ENCODE data around the gene SEMA3A.

SEMA3A gene

DNA sequence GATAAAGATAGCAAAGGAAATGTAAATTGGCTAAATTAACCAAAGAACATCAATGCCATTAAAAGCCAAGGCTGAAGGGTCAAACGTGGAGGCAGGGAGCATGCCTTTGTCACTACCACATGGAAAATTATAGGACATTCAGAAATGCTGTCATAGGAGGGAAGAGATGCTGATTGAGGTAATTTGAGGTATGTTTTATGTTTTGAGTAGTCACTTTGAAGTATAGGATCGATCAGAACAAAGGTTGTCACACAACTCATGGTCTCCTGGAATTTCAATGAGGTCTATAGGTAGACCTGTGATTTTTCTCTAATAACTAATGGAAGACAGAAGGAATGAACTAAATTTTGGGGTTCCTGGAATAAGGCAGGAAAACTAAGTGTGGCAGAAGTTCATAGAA, 149.8 kb downstream of the SEMA3A start:
- H3K79me2 ChIP-seq (ENCODE audit: insufficient read depth, low read length) = no peaks in the 10 kb centered on the region
- H3K36me3 ChIP-seq (ENCODE audit: low read length) = no peaks in the 10 kb centered on the region
- H3K9me3 ChIP-seq (ENCODE audit: insufficient read depth, low read length) = no peaks in the 10 kb centered on the region
- H3K4me3 ChIP-seq (ENCODE audit: insufficient read depth, low read length, poor library complexity, severe bottlenecking) = no peak overlapping the region
- no peak overlapping the region for H2AFZ ChIP-seq (ENCODE audit: low read depth, low read length, severe bottlenecking)
- TF ChIP-seq, protein P1, sequence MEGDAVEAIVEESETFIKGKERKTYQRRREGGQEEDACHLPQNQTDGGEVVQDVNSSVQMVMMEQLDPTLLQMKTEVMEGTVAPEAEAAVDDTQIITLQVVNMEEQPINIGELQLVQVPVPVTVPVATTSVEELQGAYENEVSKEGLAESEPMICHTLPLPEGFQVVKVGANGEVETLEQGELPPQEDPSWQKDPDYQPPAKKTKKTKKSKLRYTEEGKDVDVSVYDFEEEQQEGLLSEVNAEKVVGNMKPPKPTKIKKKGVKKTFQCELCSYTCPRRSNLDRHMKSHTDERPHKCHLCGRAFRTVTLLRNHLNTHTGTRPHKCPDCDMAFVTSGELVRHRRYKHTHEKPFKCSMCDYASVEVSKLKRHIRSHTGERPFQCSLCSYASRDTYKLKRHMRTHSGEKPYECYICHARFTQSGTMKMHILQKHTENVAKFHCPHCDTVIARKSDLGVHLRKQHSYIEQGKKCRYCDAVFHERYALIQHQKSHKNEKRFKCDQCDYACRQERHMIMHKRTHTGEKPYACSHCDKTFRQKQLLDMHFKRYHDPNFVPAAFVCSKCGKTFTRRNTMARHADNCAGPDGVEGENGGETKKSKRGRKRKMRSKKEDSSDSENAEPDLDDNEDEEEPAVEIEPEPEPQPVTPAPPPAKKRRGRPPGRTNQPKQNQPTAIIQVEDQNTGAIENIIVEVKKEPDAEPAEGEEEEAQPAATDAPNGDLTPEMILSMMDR (IDR thresholded peaks at IDR 0.05; ENCODE audit: insufficient read depth, low read length, poor library complexity, severe bottlenecking) = no peak
- TF ChIP-seq EZH2phosphoT487 (conservative IDR thresholded peaks at IDR 0.05; ENCODE audit: low read length) = no peak
- no peak overlapping the region for H3K9ac ChIP-seq (ENCODE audit: low read length)
- H3K27me3 ChIP-seq (ENCODE audit: low read length) = no peaks in the 10 kb centered on the region
- no peaks in the 10 kb centered on the region for H3K9me2 ChIP-seq (replicated peaks; ENCODE audit: insufficient read depth, low read length)
- H3K4me2 ChIP-seq (ENCODE audit: low read depth, low read length, poor library complexity, severe bottlenecking) = no peak overlapping the region
- H3K27ac ChIP-seq (ENCODE audit: low read depth, low read length) = no peak overlapping the region
- H3F3A ChIP-seq (ENCODE audit: insufficient read depth) = no peaks in the 10 kb centered on the region
- no peaks in the 10 kb centered on the region for H4K20me1 ChIP-seq (ENCODE audit: low read depth, low read length)

- H3K36me3 ChIP-seq (ENCODE audit: low read length) = no peaks in the 10 kb centered on the region
- no peak overlapping the region for H2AFZ ChIP-seq (ENCODE audit: low read depth, low read length, severe bottlenecking)
- H3K9ac ChIP-seq (ENCODE audit: low read length) = no peak overlapping the region
- H3F3A ChIP-seq (ENCODE audit: insufficient read depth) = no peaks in the 10 kb centered on the region
- H3K27ac ChIP-seq (ENCODE audit: low read depth, low read length) = no peak overlapping the region
- TF ChIP-seq, protein P1 (IDR thresholded peaks at IDR 0.05; ENCODE audit: insufficient read depth, low read length, poor library complexity, severe bottlenecking) = no peak
- no peak for TF ChIP-seq EZH2phosphoT487 (conservative IDR thresholded peaks at IDR 0.05; ENCODE audit: low read length)
- no peaks in the 10 kb centered on the region for H4K20me1 ChIP-seq (ENCODE audit: low read depth, low read length)
- no peaks in the 10 kb centered on the region for H3K27me3 ChIP-seq (ENCODE audit: low read length)
- no peaks in the 10 kb centered on the region for H3K9me3 ChIP-seq (ENCODE audit: insufficient read depth, low read length)
- H3K4me3 ChIP-seq (ENCODE audit: insufficient read depth, low read length, poor library complexity, severe bottlenecking) = no peak overlapping the region
- H3K9me2 ChIP-seq (replicated peaks; ENCODE audit: insufficient read depth, low read length) = no peaks in the 10 kb centered on the region
- no peak overlapping the region for H3K4me2 ChIP-seq (ENCODE audit: low read depth, low read length, poor library complexity, severe bottlenecking)
- no peaks in the 10 kb centered on the region for H3K79me2 ChIP-seq (ENCODE audit: insufficient read depth, low read length)
These were observed 150.9 kb downstream of the SEMA3A start for GRCh38 chr7:84043661-84044191.

DNA sequence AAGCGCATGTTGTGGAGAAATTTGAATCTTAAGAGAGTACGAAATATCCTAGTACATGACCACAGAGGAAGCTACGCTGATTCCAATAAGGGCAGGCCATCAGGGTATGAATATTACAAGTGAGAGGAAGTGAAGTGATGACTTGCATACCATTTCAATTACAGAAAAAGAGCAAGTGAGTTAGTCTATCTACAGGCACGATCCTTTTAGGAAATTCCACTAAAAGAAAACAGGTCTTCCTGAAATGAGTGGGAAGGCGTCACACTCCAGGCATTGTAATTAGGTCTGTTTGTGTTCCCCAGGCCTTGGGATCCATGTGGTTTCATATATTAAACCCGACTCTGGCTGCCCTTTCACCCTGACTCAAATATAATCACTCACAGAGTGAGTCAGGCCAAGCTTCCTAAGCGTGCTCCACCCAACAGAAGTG, 152.5 kb downstream of the SEMA3A start:
- Histone ChIP-seq H3K27me3 (ENCODE audit: low read length) (no peaks in the 10 kb centered on the region), H3K9me2 (replicated peaks; ENCODE audit: insufficient read depth, low read length) (no peaks in the 10 kb centered on the region), H3K9me3 (ENCODE audit: insufficient read depth, low read length) (no peaks in the 10 kb centered on the region), H3K4me2 (ENCODE audit: low read depth, low read length, poor library complexity, severe bottlenecking) (no peak overlapping the region), H4K20me1 (ENCODE audit: low read depth, low read length) (no peaks in the 10 kb centered on the region), H3K9ac (ENCODE audit: low read length) (no peak overlapping the region), H3F3A (ENCODE audit: insufficient read depth) (no peaks in the 10 kb centered on the region), H3K27ac (ENCODE audit: low read depth, low read length) (no peak overlapping the region), H2AFZ (ENCODE audit: low read depth, low read length, severe bottlenecking) (no peak overlapping the region), H3K4me3 (ENCODE audit: insufficient read depth, low read length, poor library complexity, severe bottlenecking) (no peak overlapping the region), H3K36me3 (ENCODE audit: low read length) (no peaks in the 10 kb centered on the region), H3K79me2 (ENCODE audit: insufficient read depth, low read length) (no peaks in the 10 kb centered on the region)
- TF ChIP-seq EZH2phosphoT487 (conservative IDR thresholded peaks at IDR 0.05; ENCODE audit: low read length) = no peak
- TF ChIP-seq, protein P1 (IDR thresholded peaks at IDR 0.05; ENCODE audit: insufficient read depth, low read length, poor library complexity, severe bottlenecking) = no peak

Data from SU-DHL-6 (cell line).